Stimulated activated naive CD8-positive, alpha-beta T cell treated with anti-CD3 and anti-CD28 coated beads, Interleukin-15, Interleukin-2, amounts not matched to agents 100 ng/mL and 50 ng/mL, for 24 hours (primary cell): ENCODE data around the gene SAMD14.

Experiments
- H3K27ac Mint-ChIP-seq: one replicate; pipeline ENCODE4 v1.8.0; 2021; ENCODE audit warnings: mild to moderate bottlenecking, mixed read lengths
- H3K27me3 Mint-ChIP-seq: one replicate; pipeline ENCODE4 v1.8.0; 2021; ENCODE audit warnings: mixed read lengths
- H3K36me3 Mint-ChIP-seq: one replicate; pipeline ENCODE4 v1.8.0; 2021; ENCODE audit warnings: low read depth, mixed read lengths
- H3K4me1 Mint-ChIP-seq: one replicate; pipeline ENCODE4 v1.8.0; 2021; ENCODE audit warnings: low read depth, mixed read lengths
- H3K4me3 Mint-ChIP-seq: one replicate; pipeline ENCODE4 v1.8.0; 2021; ENCODE audit warnings: mild to moderate bottlenecking, mixed read lengths
- H3K9me3 Mint-ChIP-seq: one replicate; pipeline ENCODE4 v1.8.0; 2021; ENCODE audit warnings: mixed read lengths

Gene SAMD14

GRCh38 chr17:50080827-50081226 lies 49.1 kb downstream of the SAMD14 start:
- Mint-ChIP-seq H3K36me3 (no peaks in the 10 kb centered on the region), H3K27me3 (no peaks in the 10 kb centered on the region), H3K4me1 (no peaks in the 10 kb centered on the region), H3K27ac (no peak overlapping the region), H3K4me3 (no peak overlapping the region), H3K9me3 (no peaks in the 10 kb centered on the region)

- no peaks in the 10 kb centered on the region for H3K4me1 Mint-ChIP-seq
- no peaks in the 10 kb centered on the region for H3K27me3 Mint-ChIP-seq
- H3K4me3 Mint-ChIP-seq: no peak overlapping the region
- no peaks in the 10 kb centered on the region for H3K36me3 Mint-ChIP-seq
- no peak overlapping the region for H3K27ac Mint-ChIP-seq
- H3K9me3 Mint-ChIP-seq: no peaks in the 10 kb centered on the region
Measured at GRCh38 chr17:50080096-50080480, 49.9 kb downstream of the SAMD14 start.

GRCh38 chr17:50079334-50080095 lies 50.4 kb downstream of the SAMD14 start:
- H3K36me3 Mint-ChIP-seq: no peaks in the 10 kb centered on the region
- no peaks in the 10 kb centered on the region for H3K9me3 Mint-ChIP-seq
- H3K4me3 Mint-ChIP-seq: no peak overlapping the region
- H3K4me1 Mint-ChIP-seq: no peaks in the 10 kb centered on the region
- H3K27ac Mint-ChIP-seq: no peak overlapping the region
- no peaks in the 10 kb centered on the region for H3K27me3 Mint-ChIP-seq

GRCh38 chr17:50078430-50078829 lies 51.5 kb downstream of the SAMD14 start:
- H3K27me3 Mint-ChIP-seq: no peaks in the 10 kb centered on the region
- H3K4me1 Mint-ChIP-seq: no peaks in the 10 kb centered on the region
- no peaks in the 10 kb centered on the region for H3K9me3 Mint-ChIP-seq
- no peak overlapping the region for H3K4me3 Mint-ChIP-seq
- no peak overlapping the region for H3K27ac Mint-ChIP-seq
- no peaks in the 10 kb centered on the region for H3K36me3 Mint-ChIP-seq

- no peak overlapping the region for H3K4me3 Mint-ChIP-seq
Measured at GRCh38 chr17:50076591-50077235, 53.2 kb downstream of the SAMD14 start.

GRCh38 chr17:50076221-50076590 lies 53.8 kb downstream of the SAMD14 start:
- peaks cover 6% of the 10 kb centered on the region for H3K36me3 Mint-ChIP-seq
- no peaks in the 10 kb centered on the region for H3K4me1 Mint-ChIP-seq
- no peak overlapping the region for H3K27ac Mint-ChIP-seq
- H3K9me3 Mint-ChIP-seq: peaks cover 2% of the 10 kb centered on the region
- no peaks in the 10 kb centered on the region for H3K27me3 Mint-ChIP-seq
- no peak overlapping the region for H3K4me3 Mint-ChIP-seq

More at GRCh38 chr17:50076591-50077235, 53.2 kb downstream of the SAMD14 start:
- H3K27ac Mint-ChIP-seq: no peak overlapping the region
- H3K27me3 Mint-ChIP-seq: no peaks in the 10 kb centered on the region
- peaks cover under 1% of the 10 kb centered on the region for H3K36me3 Mint-ChIP-seq
- no peaks in the 10 kb centered on the region for H3K4me1 Mint-ChIP-seq
- no peaks in the 10 kb centered on the region for H3K9me3 Mint-ChIP-seq

- H3K9me3 Mint-ChIP-seq: peaks cover 4% of the 10 kb centered on the region
- H3K27me3 Mint-ChIP-seq: no peaks in the 10 kb centered on the region
- H3K4me3 Mint-ChIP-seq: no peak overlapping the region
- peaks cover 8% of the 10 kb centered on the region for H3K36me3 Mint-ChIP-seq
- H3K4me1 Mint-ChIP-seq: no peaks in the 10 kb centered on the region
- no peak overlapping the region for H3K27ac Mint-ChIP-seq
Measured at GRCh38 chr17:50075446-50076032, 54.4 kb downstream of the SAMD14 start.

- Mint-ChIP-seq H3K36me3 (peaks cover 8% of the 10 kb centered on the region), H3K27ac (no peak overlapping the region), H3K9me3 (peaks cover 4% of the 10 kb centered on the region), H3K27me3 (no peaks in the 10 kb centered on the region), H3K4me3 (no peak overlapping the region), H3K4me1 (no peaks in the 10 kb centered on the region)
Measured at GRCh38 chr17:50074227-50074626, 55.7 kb downstream of the SAMD14 start.

GRCh38 chr17:50072925-50073324 lies 57.0 kb downstream of the SAMD14 start:
- Mint-ChIP-seq H3K4me1 (no peaks in the 10 kb centered on the region), H3K36me3 (peaks cover 8% of the 10 kb centered on the region), H3K27ac (no peak overlapping the region), H3K4me3 (no peak overlapping the region), H3K9me3 (peaks cover 4% of the 10 kb centered on the region), H3K27me3 (no peaks in the 10 kb centered on the region)

- H3K4me1 Mint-ChIP-seq: no peaks in the 10 kb centered on the region
- peaks cover 8% of the 10 kb centered on the region for H3K36me3 Mint-ChIP-seq
- no peaks in the 10 kb centered on the region for H3K27me3 Mint-ChIP-seq
- H3K9me3 Mint-ChIP-seq: peaks cover 4% of the 10 kb centered on the region
- no peak overlapping the region for H3K27ac Mint-ChIP-seq
- H3K4me3 Mint-ChIP-seq: no peak overlapping the region
Measured at GRCh38 chr17:50072130-50072529, 57.8 kb downstream of the SAMD14 start.

- Mint-ChIP-seq H3K27ac (no peak overlapping the region), H3K9me3 (peaks cover 4% of the 10 kb centered on the region), H3K4me3 (no peak overlapping the region), H3K27me3 (no peaks in the 10 kb centered on the region), H3K36me3 (peaks cover 8% of the 10 kb centered on the region), H3K4me1 (no peaks in the 10 kb centered on the region)
Measured at GRCh38 chr17:50071692-50072091, 58.3 kb downstream of the SAMD14 start.

GRCh38 chr17:50070908-50071680 lies 58.9 kb downstream of the SAMD14 start:
- Mint-ChIP-seq H3K9me3 (peaks cover 4% of the 10 kb centered on the region), H3K4me3 (no peak overlapping the region), H3K36me3 (peaks cover 8% of the 10 kb centered on the region), H3K27ac (no peak overlapping the region), H3K27me3 (no peaks in the 10 kb centered on the region), H3K4me1 (no peaks in the 10 kb centered on the region)

- Mint-ChIP-seq H3K4me3 (no peak overlapping the region), H3K27me3 (no peaks in the 10 kb centered on the region), H3K36me3 (peaks cover 8% of the 10 kb centered on the region), H3K4me1 (no peaks in the 10 kb centered on the region), H3K9me3 (peaks cover 4% of the 10 kb centered on the region), H3K27ac (no peak overlapping the region)
Measured at GRCh38 chr17:50067996-50068395, 62.0 kb downstream of the SAMD14 start.

- no peak overlapping the region for H3K4me3 Mint-ChIP-seq
- peaks cover 4% of the 10 kb centered on the region for H3K9me3 Mint-ChIP-seq
- no peaks in the 10 kb centered on the region for H3K27me3 Mint-ChIP-seq
- no peak overlapping the region for H3K27ac Mint-ChIP-seq
- H3K36me3 Mint-ChIP-seq: peaks cover 8% of the 10 kb centered on the region
- H3K4me1 Mint-ChIP-seq: no peaks in the 10 kb centered on the region
Measured at GRCh38 chr17:50066995-50067394, 63.0 kb downstream of the SAMD14 start.

GRCh38 chr17:50065056-50065455 lies 64.9 kb downstream of the SAMD14 start:
- H3K4me3 Mint-ChIP-seq: no peak overlapping the region
- no peaks in the 10 kb centered on the region for H3K27me3 Mint-ChIP-seq
- no peak overlapping the region for H3K27ac Mint-ChIP-seq
- H3K36me3 Mint-ChIP-seq: no peaks in the 10 kb centered on the region
- H3K9me3 Mint-ChIP-seq: no peaks in the 10 kb centered on the region
- H3K4me1 Mint-ChIP-seq: no peaks in the 10 kb centered on the region
